ENCODE measurements around the gene HOXA7.

- TF ChIP-seq CTCF (IDR thresholded peaks at IDR 0.05) (no peak), POLR2A (IDR thresholded peaks at IDR 0.05) (no peak)
Measured at GRCh38 chr7:27118580-27118979, 37.9 kb downstream of the HOXA7 start.
